GM18499 (cell line): ENCODE results near the gene HYDIN.
"Not testable (repeated sequence)": the region's sequence is repeated elsewhere in the genome, so short reads cannot be mapped to it uniquely, and the experiment has no call there.

Experiments
- ATAC-seq: cut with Tn5 transposase; IDR thresholded peaks from one replicate; pipeline ENCODE4 v1.9.1; 2021; ENCODE audit warnings: moderate number of reproducible peaks; ENCODE audit not compliant: insufficient read depth, unreplicated experiment

Gene HYDIN

DNA sequence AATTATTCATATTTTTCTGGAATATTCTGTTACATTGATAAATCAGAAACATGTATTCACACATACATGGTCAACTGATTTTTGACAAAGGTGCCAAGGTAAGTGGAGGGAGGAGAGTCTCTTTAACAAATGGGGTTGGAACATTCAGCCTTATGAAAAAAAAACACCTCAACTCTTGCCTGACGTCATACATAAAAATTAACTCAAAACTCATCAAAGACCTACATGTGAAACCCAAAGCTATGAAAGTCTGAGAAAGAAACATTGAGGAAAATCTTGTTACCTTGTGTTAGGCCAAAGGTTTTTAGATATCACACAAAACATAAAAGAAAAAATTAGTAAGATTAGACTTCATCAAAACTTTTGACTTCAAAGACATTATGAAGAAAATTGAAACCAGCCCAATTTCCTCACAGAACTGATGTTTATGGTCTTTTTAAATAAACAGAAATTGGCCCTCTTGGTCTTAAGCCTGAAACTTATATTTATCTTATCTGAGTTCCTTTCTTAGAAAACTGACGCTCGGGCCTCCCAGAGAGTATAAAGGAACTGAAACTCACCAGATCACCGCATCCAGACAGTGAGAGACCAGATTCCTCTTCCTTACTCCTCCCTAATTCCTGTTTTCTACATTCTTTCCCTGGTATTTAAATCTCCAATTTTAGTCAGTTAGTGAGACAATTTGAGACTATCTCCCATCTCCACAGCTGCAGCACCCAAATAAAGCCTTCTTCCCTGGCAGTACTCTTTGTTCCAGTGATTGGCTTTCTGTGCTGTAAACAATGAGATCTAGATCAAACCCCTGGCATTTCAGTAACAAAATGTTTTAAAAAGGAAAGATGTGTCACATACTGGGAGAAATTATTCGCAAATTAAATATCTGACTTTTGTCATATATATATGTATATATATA lies 4.0 kb downstream of the HYDIN start:
- no peak for ATAC-seq

DNA sequence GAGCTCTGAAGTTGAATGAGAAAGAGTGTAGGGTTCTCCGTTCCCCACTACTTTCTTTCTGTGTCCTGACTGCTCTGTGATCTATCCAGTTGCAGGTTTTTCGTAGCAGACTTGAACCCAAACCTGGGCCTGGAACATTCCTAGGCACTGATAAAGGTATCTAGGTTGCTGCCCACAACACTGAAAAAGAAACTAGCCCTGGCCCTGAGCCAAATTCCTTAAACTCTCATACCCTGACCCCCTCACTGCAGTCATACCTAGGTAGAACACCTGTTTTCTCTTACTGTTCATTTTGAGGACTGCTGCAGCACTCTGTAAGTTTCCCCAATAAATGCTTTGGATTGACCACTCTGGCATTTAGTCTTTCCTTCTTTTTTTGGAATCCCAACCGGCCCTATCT lies 5.4 kb downstream of the HYDIN start:
- ATAC-seq: no peak

DNA sequence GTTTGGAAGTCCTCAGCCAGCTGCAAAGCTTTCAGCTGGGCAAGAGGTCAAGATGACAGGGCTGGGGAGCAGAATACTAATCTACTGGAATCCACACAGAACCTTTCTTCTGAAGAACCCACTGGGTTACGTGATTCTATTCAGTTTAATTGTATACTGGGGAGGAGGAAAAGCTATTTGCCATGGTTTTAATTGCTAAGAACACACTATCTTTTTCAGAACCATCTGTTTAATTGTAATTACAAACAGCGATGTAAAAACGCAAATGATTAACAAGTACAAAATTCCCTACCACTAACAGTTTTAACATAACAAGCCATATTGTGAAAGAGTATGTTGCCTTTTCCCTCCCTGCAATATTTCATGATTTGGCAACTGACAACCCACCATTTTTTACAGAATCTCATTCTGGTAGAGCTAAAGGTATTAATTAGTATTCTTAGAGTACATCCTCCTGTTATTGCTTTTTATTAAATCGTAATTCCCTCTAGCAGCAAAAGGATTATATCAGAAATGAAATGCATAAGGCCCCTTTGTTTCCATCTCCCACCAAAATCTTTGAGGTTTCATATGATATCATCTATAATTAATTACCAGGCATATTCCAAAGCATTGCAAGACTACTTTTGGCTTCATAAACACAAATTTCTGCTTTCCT lies 12.1 kb downstream of the HYDIN start:
- ATAC-seq: no peak

GRCh38 chr16:71217506-71217905 lies 13.0 kb downstream of the HYDIN start:
- ATAC-seq: no peak

DNA sequence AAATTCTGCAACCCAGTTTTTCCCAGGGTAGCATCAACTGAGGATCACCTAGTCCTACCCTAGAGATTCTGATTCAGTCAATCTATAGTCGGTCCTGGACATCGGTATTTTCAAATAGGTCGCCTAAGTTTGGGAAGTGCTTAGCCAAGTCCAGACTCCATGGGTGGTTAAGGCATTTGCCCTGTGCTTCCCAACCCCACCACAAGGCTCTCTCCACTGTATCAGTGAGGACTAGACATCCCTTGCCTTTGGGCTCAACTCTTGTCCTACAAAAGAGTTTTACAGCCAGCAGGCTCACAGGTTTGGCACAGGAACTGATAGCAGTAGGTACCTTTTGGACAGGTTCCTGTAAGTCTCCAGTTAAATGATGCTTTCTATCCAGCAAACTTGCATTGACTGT lies 13.8 kb downstream of the HYDIN start:
- ATAC-seq: no peak

DNA sequence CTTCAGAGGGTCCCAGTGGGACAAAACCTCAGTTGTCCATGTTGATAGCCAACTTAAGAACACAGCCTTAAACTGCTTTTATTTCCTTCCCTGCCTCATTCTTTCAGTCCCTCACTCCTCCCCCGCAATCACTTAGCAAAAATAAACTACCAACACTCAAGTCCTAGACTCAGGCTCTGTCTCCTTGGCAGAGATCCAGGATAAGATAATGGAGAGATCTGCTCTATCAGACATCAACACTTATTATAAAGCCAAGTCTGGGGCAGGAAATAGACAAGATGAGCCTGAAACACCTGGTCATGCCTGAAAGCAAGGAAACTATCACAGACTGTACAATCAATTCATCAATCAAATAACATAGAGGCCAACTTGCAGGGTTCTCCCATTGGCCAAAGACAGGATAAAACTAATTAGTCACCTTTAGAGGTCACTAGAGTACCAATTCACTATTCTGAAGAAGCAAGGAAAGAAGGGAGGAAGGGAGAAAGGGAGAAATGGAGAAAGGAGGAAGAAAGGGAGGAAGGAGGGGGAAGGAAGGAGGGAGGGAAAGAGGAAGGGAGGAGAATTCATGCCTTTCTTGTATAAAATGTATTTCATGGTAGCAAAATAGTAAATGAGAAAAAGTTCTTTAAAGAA lies 15.7 kb downstream of the HYDIN start:
- no peak for ATAC-seq

DNA sequence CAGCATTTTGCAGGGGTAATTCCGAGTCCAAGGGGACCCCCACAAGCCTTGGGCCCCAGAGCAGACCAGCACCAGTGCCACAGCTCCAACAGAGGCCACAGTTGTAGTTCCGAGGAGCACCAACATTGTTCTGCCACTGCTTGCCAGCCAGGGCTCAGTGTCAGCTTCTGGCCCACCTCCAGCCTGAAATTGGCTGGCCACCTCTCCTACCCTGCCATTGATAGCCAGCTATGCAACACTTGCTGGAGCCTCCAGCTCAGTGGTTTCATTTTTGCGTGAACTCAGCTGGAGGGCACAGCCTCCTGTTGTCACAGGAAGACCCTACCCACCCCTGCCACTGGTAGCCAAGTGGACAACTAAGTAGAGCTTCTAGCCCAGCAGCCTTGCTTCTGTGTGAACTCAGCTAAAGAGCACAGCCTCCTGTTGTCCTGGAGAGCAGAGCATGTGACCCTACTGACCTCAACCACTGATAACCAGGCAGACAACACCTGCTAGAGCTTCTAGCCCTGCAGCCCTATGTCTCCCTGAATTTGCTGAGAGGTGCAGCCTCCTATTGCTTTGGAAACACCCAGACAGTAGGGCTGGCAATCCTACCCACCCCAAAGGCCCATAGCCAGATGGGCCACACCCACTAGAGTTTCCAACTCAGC lies 24.9 kb downstream of the HYDIN start:
- ATAC-seq: no peak

DNA sequence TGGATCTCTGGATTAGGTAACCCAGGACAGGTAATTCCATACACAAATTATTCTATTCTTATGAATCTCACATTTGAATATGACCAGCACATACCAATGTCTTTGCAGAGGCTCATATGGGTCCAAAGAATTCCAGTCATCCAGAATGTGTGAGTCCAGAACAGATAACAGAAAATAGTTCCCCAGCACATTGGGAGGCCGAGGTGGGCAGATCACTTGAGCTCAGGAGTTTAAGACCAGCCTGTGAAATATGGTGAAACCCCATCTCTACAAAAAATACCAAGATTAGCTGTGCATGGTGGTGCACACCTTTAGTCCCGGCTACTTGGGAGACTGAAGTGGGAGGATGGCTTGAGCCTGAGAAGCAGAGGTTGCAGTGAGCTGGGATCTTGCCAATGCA lies 26.9 kb downstream of the HYDIN start:
- no peak for ATAC-seq

GRCh38 chr16:71201556-71201955 lies 29.0 kb downstream of the HYDIN start:
- no peak for ATAC-seq

DNA sequence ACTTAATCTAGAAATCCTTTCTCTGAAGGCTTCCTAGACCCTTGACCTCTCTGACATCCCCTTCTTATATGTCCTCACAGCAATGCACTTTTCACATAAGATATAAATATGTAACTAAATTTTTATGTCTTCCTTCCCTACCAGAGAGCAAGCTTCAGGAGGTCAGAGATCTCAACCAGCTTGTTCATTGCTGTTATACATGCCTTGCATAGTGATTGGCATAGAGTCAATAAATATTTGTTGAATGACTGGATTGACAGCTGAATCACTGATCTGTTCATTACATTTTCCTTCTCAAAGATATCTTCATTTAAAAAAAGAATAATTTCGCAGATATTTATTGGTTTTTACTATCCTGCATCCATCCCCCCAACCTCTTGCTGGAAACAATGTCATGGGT lies 29.5 kb downstream of the HYDIN start:
- ATAC-seq: no peak

DNA sequence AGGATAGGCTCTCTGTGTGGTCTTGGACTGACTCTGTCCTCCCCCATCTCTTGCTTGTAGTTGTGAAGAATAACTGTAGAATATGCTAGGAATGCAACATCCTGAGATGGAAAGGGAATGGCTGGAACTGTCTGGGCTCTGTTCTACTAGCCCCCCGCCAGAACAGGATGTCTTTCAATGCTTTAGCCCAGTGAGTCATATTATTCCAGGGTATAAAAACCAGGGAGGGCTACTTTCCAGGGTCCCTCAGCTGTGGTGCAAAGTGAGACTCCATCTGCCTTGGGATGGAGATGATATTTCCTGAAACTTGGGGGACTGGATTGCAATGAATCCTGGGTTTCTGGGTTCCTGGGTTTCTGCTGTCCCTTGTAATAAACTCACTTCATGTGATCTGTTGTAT lies 32.1 kb downstream of the HYDIN start:
- no peak for ATAC-seq

- no peak for ATAC-seq
Observed at GRCh38 chr16:71192387-71192786, 38.1 kb downstream of the HYDIN start.

- no peak for ATAC-seq
Observed at GRCh38 chr16:71188956-71189712, 41.4 kb downstream of the HYDIN start.

DNA sequence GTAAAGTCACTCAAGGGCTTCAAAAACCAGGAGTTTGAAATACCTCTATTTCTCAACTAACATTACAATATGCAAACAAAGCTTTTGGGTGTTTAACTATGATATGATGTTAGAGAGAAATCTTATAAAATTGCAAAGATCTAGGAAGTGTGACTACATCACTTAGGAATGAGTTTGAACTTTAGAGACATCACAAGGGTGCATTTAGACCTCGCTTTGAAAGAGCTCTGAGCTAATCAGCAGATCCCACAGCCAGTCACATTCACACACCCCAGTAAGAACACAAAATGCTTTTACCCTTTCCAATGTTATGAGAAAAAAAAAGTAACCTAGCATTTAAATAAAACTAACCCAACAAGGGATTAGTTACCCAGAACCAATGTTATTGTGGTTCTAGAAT lies 45.2 kb downstream of the HYDIN start:
- ATAC-seq: no peak

GRCh38 chr16:71179569-71179968 lies 51.0 kb downstream of the HYDIN start:
- ATAC-seq: no peak

DNA sequence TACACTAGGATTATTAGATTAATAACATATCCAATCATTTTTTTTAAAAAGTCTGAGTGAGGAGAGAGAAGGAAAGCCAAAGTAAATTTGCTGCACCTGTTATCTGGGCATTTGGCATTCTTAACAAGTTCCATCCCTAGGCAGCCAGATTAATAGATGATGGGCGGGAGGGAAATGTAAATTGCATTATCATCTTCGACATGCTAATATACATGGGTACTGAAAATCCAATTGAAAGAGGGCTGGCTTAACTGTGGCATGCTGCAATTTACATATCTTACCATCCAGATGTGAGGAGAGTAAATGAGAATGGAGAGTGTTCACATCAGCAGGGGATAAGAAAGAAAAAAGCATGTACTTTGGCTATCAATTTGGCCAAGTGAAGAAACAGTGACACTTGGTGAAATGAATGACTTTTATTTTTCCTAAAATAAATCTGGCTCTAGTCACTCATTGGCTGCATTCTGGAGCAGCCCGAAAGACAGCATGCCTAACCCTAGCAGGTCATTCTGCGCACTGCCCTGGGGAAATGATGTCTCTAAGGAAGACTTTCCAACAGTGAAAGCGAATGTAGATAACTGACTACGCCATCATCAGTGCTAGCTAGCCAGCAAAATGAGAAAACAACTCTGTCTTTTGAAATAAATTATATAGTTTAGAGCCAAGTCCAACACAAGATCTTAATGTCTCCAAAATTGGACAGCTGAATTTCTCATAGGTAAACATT lies 57.9 kb downstream of the HYDIN start:
- ATAC-seq: no peak

DNA sequence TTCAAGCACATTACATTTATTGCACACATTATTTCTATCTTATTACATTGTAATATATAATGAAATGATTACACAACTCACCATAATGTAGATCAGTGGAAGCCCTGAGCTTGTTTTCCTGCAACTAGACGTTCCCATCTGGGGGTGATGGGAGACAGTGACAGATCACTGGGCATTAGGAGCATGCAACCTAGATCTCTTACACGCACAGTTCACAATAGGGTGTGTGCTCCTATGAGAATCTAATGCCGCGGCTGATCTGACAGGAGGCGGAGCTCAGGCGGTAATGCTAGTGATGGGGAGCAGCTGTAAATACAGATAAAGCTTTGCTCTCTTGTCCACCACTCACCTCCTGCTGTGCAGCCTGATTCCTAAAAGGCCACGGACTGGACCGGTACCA lies 69.5 kb downstream of the HYDIN start:
- not testable (repeated sequence) for ATAC-seq

GRCh38 chr16:71157278-71157677 lies 73.2 kb downstream of the HYDIN start:
- not testable (repeated sequence) for ATAC-seq

GRCh38 chr16:71153329-71153728 lies 77.2 kb downstream of the HYDIN start:
- not testable (repeated sequence) for ATAC-seq
